Measurements from ENCODE around the gene PALLD. TPM values are rescaled to one million over a fixed set of nuclear protein-coding genes. Genes with fewer than 3 reads are reported as not detected.
A peak's percentile ranks its signal among the peaks of the same experiment; 100 is the strongest.

Gene PALLD
- total RNA-seq, 1 experiment from 2014 or later: 18.3 TPM

DNA sequence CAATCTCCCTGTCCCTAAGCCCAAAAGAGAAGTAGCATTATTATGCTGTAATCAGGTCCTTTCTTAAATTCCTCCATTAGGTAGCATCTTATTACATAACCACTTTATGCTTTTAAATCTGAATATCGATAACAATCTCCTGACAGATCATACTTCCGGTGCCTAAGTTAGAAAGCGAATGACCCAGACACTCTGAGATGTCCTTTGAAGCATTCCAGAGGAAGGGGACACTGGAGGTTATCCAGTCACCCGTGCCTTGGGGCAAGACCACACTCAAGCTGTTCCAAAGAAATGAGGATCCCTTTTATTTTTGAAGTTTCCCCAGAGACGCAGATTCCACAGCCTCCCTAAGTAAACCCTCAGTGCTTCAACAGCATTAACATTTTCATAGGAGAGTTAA lies 125.7 kb downstream of the PALLD start:
- Mint-ChIP-seq H3K4me1 (peaks cover 18 to 24% of the 10 kb centered on the region in 2 experiments), H3K4me3 (no peak overlapping the region), H3K27ac (peak overlapping the region in 1 of 3 experiments; percentile 30; a peak in 2 of 7 replicates), H3K27me3 (ENCODE audit: low read depth) (no peaks in the 10 kb centered on the region), H3K9me3 (no peaks in the 10 kb centered on the region), H3K36me3 (ENCODE audit: insufficient read depth in 1 of 3, low read depth in 3 of 3) (no peaks in the 10 kb centered on the region)
- no peak overlapping the region for H3K18ac ChIP-seq (ENCODE audit: insufficient read length, low read depth, low read length)
- no peak overlapping the region for H3K4ac ChIP-seq (ENCODE audit: low read depth, low read length)
- H3K23me2 ChIP-seq (ENCODE audit: insufficient read length, low read depth, low read length, poor library complexity, severe bottlenecking): no peaks in the 10 kb centered on the region
- no peaks in the 10 kb centered on the region for H4K20me1 ChIP-seq (ENCODE audit: control insufficient read depth, insufficient read depth, insufficient read length)
- no peaks in the 10 kb centered on the region for H3K9me3 ChIP-seq (ENCODE audit: control insufficient read depth, low read depth, low read length)
- H3K27me3 ChIP-seq (ENCODE audit: insufficient read depth, low read length): no peaks in the 10 kb centered on the region
- TF ChIP-seq, protein P1, sequence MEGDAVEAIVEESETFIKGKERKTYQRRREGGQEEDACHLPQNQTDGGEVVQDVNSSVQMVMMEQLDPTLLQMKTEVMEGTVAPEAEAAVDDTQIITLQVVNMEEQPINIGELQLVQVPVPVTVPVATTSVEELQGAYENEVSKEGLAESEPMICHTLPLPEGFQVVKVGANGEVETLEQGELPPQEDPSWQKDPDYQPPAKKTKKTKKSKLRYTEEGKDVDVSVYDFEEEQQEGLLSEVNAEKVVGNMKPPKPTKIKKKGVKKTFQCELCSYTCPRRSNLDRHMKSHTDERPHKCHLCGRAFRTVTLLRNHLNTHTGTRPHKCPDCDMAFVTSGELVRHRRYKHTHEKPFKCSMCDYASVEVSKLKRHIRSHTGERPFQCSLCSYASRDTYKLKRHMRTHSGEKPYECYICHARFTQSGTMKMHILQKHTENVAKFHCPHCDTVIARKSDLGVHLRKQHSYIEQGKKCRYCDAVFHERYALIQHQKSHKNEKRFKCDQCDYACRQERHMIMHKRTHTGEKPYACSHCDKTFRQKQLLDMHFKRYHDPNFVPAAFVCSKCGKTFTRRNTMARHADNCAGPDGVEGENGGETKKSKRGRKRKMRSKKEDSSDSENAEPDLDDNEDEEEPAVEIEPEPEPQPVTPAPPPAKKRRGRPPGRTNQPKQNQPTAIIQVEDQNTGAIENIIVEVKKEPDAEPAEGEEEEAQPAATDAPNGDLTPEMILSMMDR (conservative IDR thresholded peaks at IDR 0.05): no peak
- no peak for DNase-seq
- no peak overlapping the region for H3K56ac ChIP-seq (ENCODE audit: insufficient read length, low read depth, low read length)
- H3T11ph ChIP-seq (ENCODE audit: low read length): no peak overlapping the region
- no peak overlapping the region for H3K27ac ChIP-seq (ENCODE audit: insufficient read length, low read depth, low read length)
- no peak overlapping the region for H4K5ac ChIP-seq (ENCODE audit: insufficient read length, low read depth, low read length)
- H3K79me1 ChIP-seq (ENCODE audit: insufficient read depth, low read depth, low read length, poor library complexity, severe bottlenecking): no peaks in the 10 kb centered on the region
- H3K9ac ChIP-seq (ENCODE audit: extremely low read depth, insufficient read length, low read length): no peak overlapping the region
- H2BK120ac ChIP-seq (ENCODE audit: low read depth, low read length, poor library complexity, severe bottlenecking): no peak overlapping the region
- H2AK5ac ChIP-seq (ENCODE audit: insufficient read length, low read length): no peak overlapping the region
- no peak overlapping the region for H3K23ac ChIP-seq (ENCODE audit: insufficient read length, low read depth, low read length)
- H2AFZ ChIP-seq (ENCODE audit: low read length): no peak overlapping the region
- no peak overlapping the region for H4K8ac ChIP-seq (replicated peaks; ENCODE audit: insufficient read length, low read depth, low read length)
- no peak overlapping the region for H2BK5ac ChIP-seq (ENCODE audit: insufficient read length, low read length)
- no peak overlapping the region for H2BK20ac ChIP-seq (ENCODE audit: low read depth, low read length, poor library complexity, severe bottlenecking)
- WGBS (ENCODE audit: extremely low coverage, insufficient read length, low lambda C conversion rate): no CpG with 5 or more reads among the region's 5 CpGs
- H4K91ac ChIP-seq (ENCODE audit: insufficient read length, low read depth, low read length): no peak overlapping the region
- no peak overlapping the region for H2BK15ac ChIP-seq (ENCODE audit: low read depth, low read length)
- no peak overlapping the region for H3K4me2 ChIP-seq (ENCODE audit: insufficient read depth, insufficient read length, low read length)
- no peak overlapping the region for H3K14ac ChIP-seq (ENCODE audit: insufficient read depth, low read length)
- no peak overlapping the region for H2BK12ac ChIP-seq (ENCODE audit: insufficient read length, low read depth, low read length)
- no peaks in the 10 kb centered on the region for H3K79me2 ChIP-seq (ENCODE audit: insufficient read depth, low read length)
- no peaks in the 10 kb centered on the region for H3K4me1 ChIP-seq (ENCODE audit: insufficient read depth, low read length)

Data from H9 (cell line).